MM.1S (cell line): Measurements from ENCODE around the gene LMO7.

Experiments used
- DNase-seq: peaks from one replicate; pipeline ENCODE4 v3.0.0-alpha.2; 2015
- H2AFZ ChIP-seq: fragments of 300-600 bp; sonication (generic); 2 replicates; pipeline ENCODE4 v1.6.0; 2016; ENCODE audit warnings: antibody characterized with exemption, low read length
- H3F3A ChIP-seq: fragments of 300-600 bp; sonication (generic); 2 replicates; pipeline ENCODE4 v1.6.1; 2016; ENCODE audit warnings: mild to moderate bottlenecking, antibody characterized with exemption, low read length, moderate library complexity, mixed read lengths; ENCODE audit not compliant: insufficient read depth
- H3K27ac ChIP-seq: fragments of 300-600 bp; sonication (generic); 2 replicates; pipeline ENCODE4 v1.5.1; 2016; ENCODE audit warnings: mild to moderate bottlenecking, low read length
- H3K27me3 ChIP-seq: fragments of 300-600 bp; sonication (generic); replicated peaks from 2 replicates; pipeline ENCODE4 v1.6.0; 2016; ENCODE audit warnings: low read length; ENCODE audit not compliant: insufficient read depth
- H3K36me3 ChIP-seq: fragments of 300-600 bp; sonication (generic); replicated peaks from 2 replicates; pipeline ENCODE4 v1.6.1; 2016; ENCODE audit warnings: mild to moderate bottlenecking, low read length, mixed read lengths; ENCODE audit not compliant: insufficient read depth
- H3K4me1 ChIP-seq: fragments of 300-600 bp; sonication (generic); 2 replicates; pipeline ENCODE4 v1.6.1; 2016; ENCODE audit warnings: low read length, mixed read lengths
- H3K4me2 ChIP-seq: fragments of 300-600 bp; sonication (generic); 2 replicates; pipeline ENCODE4 v1.6.0; 2016; ENCODE audit warnings: low read depth, low read length
- H3K4me3 ChIP-seq: fragments of 300-600 bp; sonication (generic); 2 replicates; pipeline ENCODE4 v1.5.1; 2016; ENCODE audit warnings: low read length, mixed read lengths
- H3K79me2 ChIP-seq: fragments of 300-600 bp; sonication (generic); 2 replicates; pipeline ENCODE4 v1.6.1; 2016; ENCODE audit warnings: mixed run types, low read length, mixed read lengths
- H3K9ac ChIP-seq: fragments of 300-600 bp; sonication (generic); 2 replicates; pipeline ENCODE4 v1.6.1; 2016; ENCODE audit warnings: low read length, mixed read lengths
- H3K9me2 ChIP-seq: fragments of 300-600 bp; sonication (generic); replicated peaks from 2 replicates; pipeline ENCODE4 v1.6.1; 2016; ENCODE audit warnings: mild to moderate bottlenecking, low read length, mixed read lengths; ENCODE audit not compliant: insufficient read depth
- H3K9me3 ChIP-seq: fragments of 300-600 bp; sonication (generic); replicated peaks from 2 replicates; pipeline ENCODE4 v1.6.1; 2016; ENCODE audit warnings: mild to moderate bottlenecking, low read length, mixed read lengths; ENCODE audit not compliant: insufficient read depth
- H4K20me1 ChIP-seq: fragments of 300-600 bp; sonication (generic); 2 replicates; pipeline ENCODE4 v1.6.1; 2016; ENCODE audit warnings: mild to moderate bottlenecking, low read length, moderate library complexity, mixed read lengths; ENCODE audit not compliant: insufficient read depth
- CTCF ChIP-seq: fragments of 300-600 bp; sonication (generic); IDR thresholded peaks from 2 replicates; pipeline ENCODE4 v1.5.1; 2016; ENCODE audit warnings: antibody characterized with exemption, low read length, mixed read lengths
- EZH2 ChIP-seq: fragments of 300-600 bp; sonication (generic); optimal IDR thresholded peaks from 2 replicates; pipeline ENCODE3; 2017; ENCODE audit warnings: low read depth, mild to moderate bottlenecking, antibody characterized with exemption, low read length, mixed read lengths
- EZH2phosphoT487 ChIP-seq: fragments of 300-600 bp; sonication (generic); IDR thresholded peaks from 2 replicates; pipeline ENCODE4 v1.6.1; 2018; ENCODE audit warnings: antibody characterized with exemption, low read length

Gene LMO7

GRCh38 chr13:75764926-75765310, 128.8 kb downstream of the LMO7 start:
- Histone ChIP-seq H3F3A (peaks cover 10% of the 10 kb centered on the region), H2AFZ (no peak overlapping the region), H3K4me2 (no peak overlapping the region)

GRCh38 chr13:75766636-75767035, 130.5 kb downstream of the LMO7 start:
- H3K9me3 ChIP-seq, result no peaks in the 10 kb centered on the region
- H3K27me3 ChIP-seq, result no peaks in the 10 kb centered on the region
- H3K4me2 ChIP-seq, result no peak overlapping the region
- no peak for TF ChIP-seq CTCF
- TF ChIP-seq EZH2phosphoT487, result no peak
- TF ChIP-seq EZH2, result no peak
- H3K36me3 ChIP-seq, result no peaks in the 10 kb centered on the region
- no peak overlapping the region for H2AFZ ChIP-seq
- no peaks in the 10 kb centered on the region for H3K79me2 ChIP-seq
- H3K9ac ChIP-seq, result no peak overlapping the region
- no peak overlapping the region for H3K27ac ChIP-seq
- peaks cover 12% of the 10 kb centered on the region for H3K4me1 ChIP-seq
- no peaks in the 10 kb centered on the region for H3K9me2 ChIP-seq
- DNase-seq, result no peak
- H4K20me1 ChIP-seq, result no peaks in the 10 kb centered on the region
- peaks cover 10% of the 10 kb centered on the region for H3F3A ChIP-seq
- H3K4me3 ChIP-seq, result no peak overlapping the region

More at GRCh38 chr13:75764926-75765310, 128.8 kb downstream of the LMO7 start:
- H3K4me1 ChIP-seq, result peaks cover 12% of the 10 kb centered on the region
- no peak for DNase-seq
- no peaks in the 10 kb centered on the region for H3K9me2 ChIP-seq
- no peak overlapping the region for H3K4me3 ChIP-seq
- H3K9ac ChIP-seq, result no peak overlapping the region
- H3K27ac ChIP-seq, result no peak overlapping the region
- H3K27me3 ChIP-seq, result no peaks in the 10 kb centered on the region
- H3K36me3 ChIP-seq, result no peaks in the 10 kb centered on the region
- H4K20me1 ChIP-seq, result no peaks in the 10 kb centered on the region
- TF ChIP-seq EZH2phosphoT487, result no peak
- TF ChIP-seq CTCF, result no peak
- no peak for TF ChIP-seq EZH2
- no peaks in the 10 kb centered on the region for H3K9me3 ChIP-seq
- H3K79me2 ChIP-seq, result no peaks in the 10 kb centered on the region

- H3K27ac ChIP-seq, result no peak overlapping the region
- TF ChIP-seq EZH2phosphoT487 (no peak), EZH2 (no peak), CTCF (no peak)
- H3K79me2 ChIP-seq, result no peaks in the 10 kb centered on the region
- no peak overlapping the region for H3K4me3 ChIP-seq
- no peak overlapping the region for H3K4me2 ChIP-seq
- H3K4me1 ChIP-seq, result no peaks in the 10 kb centered on the region
- no peak overlapping the region for H3K9ac ChIP-seq
- no peaks in the 10 kb centered on the region for H3K36me3 ChIP-seq
- no peaks in the 10 kb centered on the region for H4K20me1 ChIP-seq
- no peak overlapping the region for H2AFZ ChIP-seq
- no peaks in the 10 kb centered on the region for H3K27me3 ChIP-seq
- H3F3A ChIP-seq, result no peaks in the 10 kb centered on the region
- no peaks in the 10 kb centered on the region for H3K9me2 ChIP-seq
- H3K9me3 ChIP-seq, result no peaks in the 10 kb centered on the region
- no peak for DNase-seq
Measured at GRCh38 chr13:75769141-75769905, 133.2 kb downstream of the LMO7 start.
